Measurements from ENCODE around the gene TMEM43.

DNA sequence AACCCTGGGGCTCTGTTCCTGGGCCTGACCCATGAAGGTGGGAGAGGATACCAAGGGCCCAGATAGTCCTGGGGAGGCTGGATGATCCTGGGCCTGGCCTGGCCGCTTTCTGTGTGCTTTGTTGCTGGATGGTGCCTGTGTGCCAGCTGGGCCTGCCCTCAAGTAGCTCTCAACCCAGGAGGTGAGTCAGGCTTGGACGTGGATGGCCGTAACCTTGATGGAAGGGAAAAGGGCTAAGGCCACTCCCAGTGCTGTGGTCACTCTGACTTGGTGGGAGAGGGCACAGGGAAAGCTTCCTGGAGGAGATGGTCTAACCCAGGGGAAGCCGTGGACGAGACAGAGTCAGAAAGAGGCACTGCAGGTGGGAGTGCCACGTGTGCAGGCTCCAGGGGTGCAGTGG, 9.4 kb downstream of the TMEM43 start:
- TF ChIP-seq MYC (IDR thresholded peaks at IDR 0.05; ENCODE audit: low read depth, low read length) (no peak), POLR2A (IDR thresholded peaks at IDR 0.05; ENCODE audit: extremely low read depth, insufficient read length) (no peak), MAX (IDR thresholded peaks at IDR 0.05; ENCODE audit: low read depth, low read length) (no peak)
- TF ChIP-seq, protein P1, sequence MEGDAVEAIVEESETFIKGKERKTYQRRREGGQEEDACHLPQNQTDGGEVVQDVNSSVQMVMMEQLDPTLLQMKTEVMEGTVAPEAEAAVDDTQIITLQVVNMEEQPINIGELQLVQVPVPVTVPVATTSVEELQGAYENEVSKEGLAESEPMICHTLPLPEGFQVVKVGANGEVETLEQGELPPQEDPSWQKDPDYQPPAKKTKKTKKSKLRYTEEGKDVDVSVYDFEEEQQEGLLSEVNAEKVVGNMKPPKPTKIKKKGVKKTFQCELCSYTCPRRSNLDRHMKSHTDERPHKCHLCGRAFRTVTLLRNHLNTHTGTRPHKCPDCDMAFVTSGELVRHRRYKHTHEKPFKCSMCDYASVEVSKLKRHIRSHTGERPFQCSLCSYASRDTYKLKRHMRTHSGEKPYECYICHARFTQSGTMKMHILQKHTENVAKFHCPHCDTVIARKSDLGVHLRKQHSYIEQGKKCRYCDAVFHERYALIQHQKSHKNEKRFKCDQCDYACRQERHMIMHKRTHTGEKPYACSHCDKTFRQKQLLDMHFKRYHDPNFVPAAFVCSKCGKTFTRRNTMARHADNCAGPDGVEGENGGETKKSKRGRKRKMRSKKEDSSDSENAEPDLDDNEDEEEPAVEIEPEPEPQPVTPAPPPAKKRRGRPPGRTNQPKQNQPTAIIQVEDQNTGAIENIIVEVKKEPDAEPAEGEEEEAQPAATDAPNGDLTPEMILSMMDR (IDR thresholded peaks at IDR 0.05; ENCODE audit: low read depth, low read length), result no peak

All from NB4 (cell line).